GM12878 (cell line): ENCODE results near the gene COL19A1. TPM values are rescaled to one million over a fixed set of nuclear protein-coding genes. Genes with fewer than 3 reads are reported as not detected.

ENCODE experiments used
- ATF2 ChIP-seq: IDR thresholded peaks from 2 replicates; pipeline ENCODE4 v1.6.1; 2012; ENCODE audit warnings: low read length, inconsistent platforms
- BHLHE40 ChIP-seq, 2 experiments: fragments of 450-650 bp in 1 of 2; IDR thresholded peaks; 2 replicates each; pipeline ENCODE4 v1.6.1; 2011 to 2017; ENCODE audit warnings: low read depth in 2 of 2, borderline replicate concordance in 1 of 2, improper control_type of control experiment in 1 of 2, low read length in 1 of 2, mild to moderate bottlenecking in 1 of 2
- BMI1 ChIP-seq: fragments of 450-650 bp; IDR thresholded peaks from 2 replicates; pipeline ENCODE4 v1.6.1; 2016; ENCODE audit warnings: mild to moderate bottlenecking, moderate library complexity, borderline replicate concordance
- EP300 ChIP-seq, 2 experiments: fragments of 150-350 bp in 1 of 2; IDR thresholded peaks; 2 replicates each; pipeline ENCODE4 v1.6.1; 2011 to 2012; ENCODE audit warnings: low read depth in 2 of 2, low read length in 2 of 2, borderline replicate concordance in 1 of 2, improper control_type of control experiment in 1 of 2, inconsistent platforms in 1 of 2; ENCODE audit not compliant: control insufficient read depth in 1 of 2
- EZH2 ChIP-seq: IDR thresholded peaks from 2 replicates; pipeline ENCODE4 v1.6.1; 2012; ENCODE audit warnings: low read depth, mild to moderate bottlenecking, control low read depth, inconsistent platforms, low read length, borderline replicate concordance; ENCODE audit not compliant: control insufficient read depth
- IKZF1 ChIP-seq: fragments of 450-650 bp; conservative IDR thresholded peaks from 2 replicates; pipeline ENCODE4 v1.6.1; 2017; ENCODE audit warnings: antibody characterized with exemption, mild to moderate bottlenecking
- NBN ChIP-seq: fragments of 450-650 bp; IDR thresholded peaks from 2 replicates; pipeline ENCODE4 v1.6.1; 2016
- PAX5 ChIP-seq: IDR thresholded peaks from 2 replicates; pipeline ENCODE4 v1.6.1; 2011; ENCODE audit warnings: low read depth, low read length, borderline replicate concordance
- POLR2A ChIP-seq: IDR thresholded peaks from 2 replicates; pipeline ENCODE4 v1.6.1; 2011; ENCODE audit warnings: low read depth, mild to moderate bottlenecking, low read length
- POLR2AphosphoS5 ChIP-seq: IDR thresholded peaks from 2 replicates; pipeline ENCODE4 v1.6.1; 2011; ENCODE audit warnings: mild to moderate bottlenecking, low read length, inconsistent platforms
- REST ChIP-seq: IDR thresholded peaks from 2 replicates; pipeline ENCODE4 v1.6.1; 2012; ENCODE audit warnings: mild to moderate bottlenecking, low read depth, low read length
- SIX5 ChIP-seq: IDR thresholded peaks from 2 replicates; pipeline ENCODE4 v1.6.1; 2011; ENCODE audit warnings: mild to moderate bottlenecking, low read depth, low read length, moderate library complexity; ENCODE audit not compliant: severe bottlenecking
- SMC3 ChIP-seq: IDR thresholded peaks from 2 replicates; pipeline ENCODE4 v1.6.1; 2011; ENCODE audit warnings: low read length, improper control_type of control experiment, borderline replicate concordance
- USF2 ChIP-seq: IDR thresholded peaks from 2 replicates; pipeline ENCODE4 v1.6.1; 2011; ENCODE audit warnings: low read depth, low read length, improper control_type of control experiment, borderline replicate concordance
- WRNIP1 ChIP-seq: IDR thresholded peaks from 2 replicates; pipeline ENCODE4 v1.6.1; 2011; ENCODE audit warnings: low read depth, low read length, improper control_type of control experiment, borderline replicate concordance
- ZBTB40 ChIP-seq: fragments of 450-650 bp; IDR thresholded peaks from 2 replicates; pipeline ENCODE4 v1.6.1; 2016; ENCODE audit warnings: mild to moderate bottlenecking, moderate library complexity, borderline replicate concordance
- polyA plus RNA-seq, 11 experiments: library from polyadenylated mRNA; depleted of rRNA in 4 of 11; unstranded in 6 of 11; stranded (reverse) in 5 of 11; fragments of >200 nt; fragmentation: Nextera tagmentation in 4 of 11; fragmentation: Illumina TruSeq in 1 of 11; extraction: Ambion mirVana in 4 of 11; extraction: Trizol in 1 of 11; gene quantifications; 1 replicate in 1 of 11; 2 replicates in 10 of 11; pipeline versions ENCODE4 v1.2.1 to v1.2.3, GENCODE V29; 2011 to 2016; ENCODE audit warnings: inconsistent platforms in 2 of 11, missing spikeins in 2 of 11, low read depth in 1 of 11
- total RNA-seq, 4 experiments: library from RNA; depleted of rRNA in 3 of 4; stranded (reverse); fragments of >200 nt in 3 of 4; fragmentation: Illumina TruSeq in 1 of 4; extraction: Trizol in 1 of 4; gene quantifications; 2 replicates each; pipeline versions ENCODE4 v1.2.1 to v1.2.3, GENCODE V29; 2013 to 2021

Gene COL19A1
- total and polyA plus RNA-seq, 10 of the 15 experiments (the other 5 are each of a cell fraction or from before 2014, with no cell fraction given) = 1.1 to 13.5 (median 4.1) TPM

GRCh38 chr6:69894578-69895347, 28.4 kb downstream of the COL19A1 start (continued):
- TF ChIP-seq ZBTB40 = no peak; the same call in 1 of the 2 replicates
- peak; percentile 49; the same call in 1 of the 2 replicates for TF ChIP-seq PAX5
- TF ChIP-seq USF2 = no peak
- peak; percentile 47; the same call in 1 of the 2 replicates for TF ChIP-seq ATF2
- TF ChIP-seq SMC3 = 0 out of 2 replicates have a peak, but pooled peaks have one; percentile 11
- no peak for TF ChIP-seq SIX5
- TF ChIP-seq EZH2 = no peak
- 0 out of 2 replicates have a peak, but pooled peaks have one; percentile 18 for TF ChIP-seq WRNIP1
- TF ChIP-seq POLR2A = peak; percentile 41; the same call in 1 of the 2 replicates
- no peak for TF ChIP-seq EP300 (IDR thresholded peaks at IDR 0.05; ENCODE audit: borderline replicate concordance in 1 of 2, control insufficient read depth in 1 of 2, low read depth in 2 of 2, low read length in 2 of 2)
- peak; percentile 79 for TF ChIP-seq IKZF1
- TF ChIP-seq NBN = 0 out of 2 replicates have a peak, but pooled peaks have one; percentile 43
- no peak for TF ChIP-seq REST
- TF ChIP-seq BMI1 = no peak
- TF ChIP-seq BHLHE40 (IDR thresholded peaks at IDR 0.05; ENCODE audit: borderline replicate concordance in 1 of 2, low read depth in 2 of 2, low read length in 1 of 2) = peak in 1 of 2 experiments; percentile 22; a peak in 1 of 4 replicates
- TF ChIP-seq POLR2AphosphoS5 = no peak; the same call in 1 of the 2 replicates
